Measurements from ENCODE around the gene ID3.

- TF ChIP-seq ZNF777 (tag by site-specific recombination; IDR thresholded peaks at IDR 0.05; ENCODE audit: borderline replicate concordance) (no peak), ZNF266 (tag by site-specific recombination; IDR thresholded peaks at IDR 0.05; ENCODE audit: low read depth) (no peak), ZNF707 (tag by site-specific recombination; IDR thresholded peaks at IDR 0.05) (no peak), ZNF37A (tag by site-specific recombination; IDR thresholded peaks at IDR 0.05) (no peak), ZNF426 (tag by site-specific recombination; IDR thresholded peaks at IDR 0.05) (no peak), ZNF768 (tag by site-specific recombination; IDR thresholded peaks at IDR 0.05) (no peak), ZNF248 (tag by site-specific recombination; IDR thresholded peaks at IDR 0.05) (no peak)
- TF ChIP-seq, protein P1, sequence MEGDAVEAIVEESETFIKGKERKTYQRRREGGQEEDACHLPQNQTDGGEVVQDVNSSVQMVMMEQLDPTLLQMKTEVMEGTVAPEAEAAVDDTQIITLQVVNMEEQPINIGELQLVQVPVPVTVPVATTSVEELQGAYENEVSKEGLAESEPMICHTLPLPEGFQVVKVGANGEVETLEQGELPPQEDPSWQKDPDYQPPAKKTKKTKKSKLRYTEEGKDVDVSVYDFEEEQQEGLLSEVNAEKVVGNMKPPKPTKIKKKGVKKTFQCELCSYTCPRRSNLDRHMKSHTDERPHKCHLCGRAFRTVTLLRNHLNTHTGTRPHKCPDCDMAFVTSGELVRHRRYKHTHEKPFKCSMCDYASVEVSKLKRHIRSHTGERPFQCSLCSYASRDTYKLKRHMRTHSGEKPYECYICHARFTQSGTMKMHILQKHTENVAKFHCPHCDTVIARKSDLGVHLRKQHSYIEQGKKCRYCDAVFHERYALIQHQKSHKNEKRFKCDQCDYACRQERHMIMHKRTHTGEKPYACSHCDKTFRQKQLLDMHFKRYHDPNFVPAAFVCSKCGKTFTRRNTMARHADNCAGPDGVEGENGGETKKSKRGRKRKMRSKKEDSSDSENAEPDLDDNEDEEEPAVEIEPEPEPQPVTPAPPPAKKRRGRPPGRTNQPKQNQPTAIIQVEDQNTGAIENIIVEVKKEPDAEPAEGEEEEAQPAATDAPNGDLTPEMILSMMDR (tag by site-specific recombination; IDR thresholded peaks at IDR 0.05): no peak
- TF ChIP-seq, protein P2, sequence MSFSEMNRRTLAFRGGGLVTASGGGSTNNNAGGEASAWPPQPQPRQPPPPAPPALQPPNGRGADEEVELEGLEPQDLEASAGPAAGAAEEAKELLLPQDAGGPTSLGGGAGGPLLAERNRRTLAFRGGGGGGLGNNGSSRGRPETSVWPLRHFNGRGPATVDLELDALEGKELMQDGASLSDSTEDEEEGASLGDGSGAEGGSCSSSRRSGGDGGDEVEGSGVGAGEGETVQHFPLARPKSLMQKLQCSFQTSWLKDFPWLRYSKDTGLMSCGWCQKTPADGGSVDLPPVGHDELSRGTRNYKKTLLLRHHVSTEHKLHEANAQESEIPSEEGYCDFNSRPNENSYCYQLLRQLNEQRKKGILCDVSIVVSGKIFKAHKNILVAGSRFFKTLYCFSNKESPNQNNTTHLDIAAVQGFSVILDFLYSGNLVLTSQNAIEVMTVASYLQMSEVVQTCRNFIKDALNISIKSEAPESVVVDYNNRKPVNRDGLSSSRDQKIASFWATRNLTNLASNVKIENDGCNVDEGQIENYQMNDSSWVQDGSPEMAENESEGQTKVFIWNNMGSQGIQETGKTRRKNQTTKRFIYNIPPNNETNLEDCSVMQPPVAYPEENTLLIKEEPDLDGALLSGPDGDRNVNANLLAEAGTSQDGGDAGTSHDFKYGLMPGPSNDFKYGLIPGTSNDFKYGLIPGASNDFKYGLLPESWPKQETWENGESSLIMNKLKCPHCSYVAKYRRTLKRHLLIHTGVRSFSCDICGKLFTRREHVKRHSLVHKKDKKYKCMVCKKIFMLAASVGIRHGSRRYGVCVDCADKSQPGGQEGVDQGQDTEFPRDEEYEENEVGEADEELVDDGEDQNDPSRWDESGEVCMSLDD (tag by site-specific recombination; IDR thresholded peaks at IDR 0.05): no peak
- TF ChIP-seq, protein P3, sequence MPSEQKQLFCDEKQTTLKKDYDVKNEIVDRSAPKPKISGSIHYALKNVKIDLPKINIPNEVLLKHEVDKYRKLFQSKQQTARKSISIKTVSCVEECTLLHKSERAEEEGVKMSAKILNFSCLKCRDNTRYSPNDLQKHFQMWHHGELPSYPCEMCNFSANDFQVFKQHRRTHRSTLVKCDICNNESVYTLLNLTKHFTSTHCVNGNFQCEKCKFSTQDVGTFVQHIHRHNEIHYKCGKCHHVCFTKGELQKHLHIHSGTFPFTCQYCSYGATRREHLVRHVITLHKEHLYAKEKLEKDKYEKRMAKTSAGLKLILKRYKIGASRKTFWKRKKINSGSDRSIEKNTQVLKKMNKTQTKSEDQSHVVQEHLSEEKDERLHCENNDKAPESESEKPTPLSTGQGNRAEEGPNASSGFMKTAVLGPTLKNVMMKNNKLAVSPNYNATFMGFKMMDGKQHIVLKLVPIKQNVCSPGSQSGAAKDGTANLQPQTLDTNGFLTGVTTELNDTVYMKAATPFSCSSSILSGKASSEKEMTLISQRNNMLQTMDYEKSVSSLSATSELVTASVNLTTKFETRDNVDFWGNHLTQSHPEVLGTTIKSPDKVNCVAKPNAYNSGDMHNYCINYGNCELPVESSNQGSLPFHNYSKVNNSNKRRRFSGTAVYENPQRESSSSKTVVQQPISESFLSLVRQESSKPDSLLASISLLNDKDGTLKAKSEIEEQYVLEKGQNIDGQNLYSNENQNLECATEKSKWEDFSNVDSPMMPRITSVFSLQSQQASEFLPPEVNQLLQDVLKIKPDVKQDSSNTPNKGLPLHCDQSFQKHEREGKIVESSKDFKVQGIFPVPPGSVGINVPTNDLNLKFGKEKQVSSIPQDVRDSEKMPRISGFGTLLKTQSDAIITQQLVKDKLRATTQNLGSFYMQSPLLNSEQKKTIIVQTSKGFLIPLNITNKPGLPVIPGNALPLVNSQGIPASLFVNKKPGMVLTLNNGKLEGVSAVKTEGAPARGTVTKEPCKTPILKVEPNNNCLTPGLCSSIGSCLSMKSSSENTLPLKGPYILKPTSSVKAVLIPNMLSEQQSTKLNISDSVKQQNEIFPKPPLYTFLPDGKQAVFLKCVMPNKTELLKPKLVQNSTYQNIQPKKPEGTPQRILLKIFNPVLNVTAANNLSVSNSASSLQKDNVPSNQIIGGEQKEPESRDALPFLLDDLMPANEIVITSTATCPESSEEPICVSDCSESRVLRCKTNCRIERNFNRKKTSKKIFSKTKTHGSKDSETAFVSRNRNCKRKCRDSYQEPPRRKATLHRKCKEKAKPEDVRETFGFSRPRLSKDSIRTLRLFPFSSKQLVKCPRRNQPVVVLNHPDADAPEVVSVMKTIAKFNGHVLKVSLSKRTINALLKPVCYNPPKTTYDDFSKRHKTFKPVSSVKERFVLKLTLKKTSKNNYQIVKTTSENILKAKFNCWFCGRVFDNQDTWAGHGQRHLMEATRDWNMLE (tag by site-specific recombination; conservative IDR thresholded peaks at IDR 0.05; ENCODE audit: low read depth): no peak
Measured at GRCh38 chr1:23509896-23510295, 49.4 kb downstream of the ID3 start.

All from HEK293 (cell line).